K562 (cell line): Measurements from ENCODE around the gene PBOV1. TPM values are rescaled to one million over a fixed set of nuclear protein-coding genes. Genes with fewer than 3 reads are reported as not detected.

ENCODE experiments used
- ATAC-seq: fragments of 200-7000 bp; cut with Tn5 transposase; 3 replicates; pipeline ENCODE4 v1.9.1; 2020; ENCODE audit warnings: moderate library complexity
- BruUV-seq: library from RNA; stranded (reverse); fragments of 400-500 nt; replicated peaks from 2 replicates; lab custom pipeline; 2021; lab: Mats Ljungman, UMichigan
- CTCF ChIA-PET: fragments of 300-600 bp; formaldehyde crosslinking; extraction: SDS; loops from one replicate; lab custom pipeline; 2021; ENCODE audit warnings: low intra/inter-chr PET ratio; lab: Yijun Ruan, JAX
- POLR2A ChIA-PET: fragments of 300-600, 350-650 bp; sonication (Branson Sonifier 250); formaldehyde crosslinking; extraction: SDS; loops from one replicate; lab custom pipeline; 2021; ENCODE audit warnings: antibody characterized with exemption, inconsistent platforms; lab: Yijun Ruan, JAX
- DNase-seq, 4 experiments: peaks; one replicate each; pipeline versions ENCODE4 v3.0.0 to v3.0.0-alpha.2; 2011 to 2018; ENCODE audit warnings: low spot score in 3 of 4, mixed read lengths in 3 of 4; ENCODE audit errors: extremely low read depth in 1 of 4
- FAIRE-seq: peaks from 2 replicates; lab custom pipeline; 2011; peaks lifted over from hg19 to GRCh38; lab: Jason Lieb, UNC
- H2AFZ ChIP-seq: 2 replicates; pipeline ENCODE4 v1.6.0; 2011; ENCODE audit warnings: low read depth, low read length, control low read depth, inconsistent platforms
- H3K27ac ChIP-seq: fragments of 200-600 bp; 3 replicates; pipeline ENCODE4 v1.8.0; 2011; ENCODE audit warnings: low read depth, mild to moderate bottlenecking, control low read depth, inconsistent platforms, low read length, moderate library complexity, mixed read lengths; ENCODE audit errors: extremely low read depth
- H3K27me3 ChIP-seq, 2 experiments: fragments of 300-600 bp in 1 of 2; 2 replicates in 1 of 2; 3 replicates in 1 of 2; pipeline versions ENCODE4 v1.6.0 to v1.8.0; 2011; ENCODE audit warnings: inconsistent platforms in 2 of 2, low read length in 2 of 2, mild to moderate bottlenecking in 1 of 2, mixed read lengths in 1 of 2, moderate library complexity in 1 of 2; ENCODE audit not compliant: control insufficient read depth in 2 of 2, insufficient read depth in 2 of 2
- H3K36me3 ChIP-seq: fragments of 300-600 bp; 3 replicates; pipeline ENCODE4 v1.8.0; 2011; ENCODE audit warnings: mild to moderate bottlenecking, low read length, inconsistent platforms; ENCODE audit not compliant: control insufficient read depth, insufficient read depth
- H3K4me1 ChIP-seq, 2 experiments: fragments of 200-600 bp in 1 of 2; replicated peaks in 1 of 2; 2 replicates in 1 of 2; 3 replicates in 1 of 2; pipeline versions ENCODE4 v1.5.1 to v1.8.0; 2011; ENCODE audit warnings: inconsistent platforms in 2 of 2, low read length in 2 of 2, mild to moderate bottlenecking in 1 of 2, mixed read lengths in 1 of 2, moderate library complexity in 1 of 2; ENCODE audit not compliant: control insufficient read depth in 2 of 2, insufficient read depth in 2 of 2
- H3K4me2 ChIP-seq: 2 replicates; pipeline ENCODE4 v1.6.1; 2011; ENCODE audit warnings: low read length, control low read depth, inconsistent platforms, mixed read lengths; ENCODE audit not compliant: insufficient read depth
- H3K4me3 ChIP-seq: fragments of 200-600 bp; sonication (generic), shearing (Covaris generic); 2 replicates; pipeline ENCODE4 v1.5.1; 2016; ENCODE audit warnings: control low read depth, inconsistent platforms
- H3K79me2 ChIP-seq: fragments of 200-600 bp; 3 replicates; pipeline ENCODE4 v1.8.0; 2011; ENCODE audit warnings: low read length, inconsistent platforms; ENCODE audit not compliant: control insufficient read depth, insufficient read depth
- H3K9ac ChIP-seq, 2 experiments: 2 replicates each; pipeline versions ENCODE4 v1.6.0 to v1.6.1; 2011; ENCODE audit warnings: low read depth in 2 of 2, low read length in 2 of 2, control low read depth in 1 of 2, inconsistent platforms in 1 of 2, mild to moderate bottlenecking in 1 of 2, mixed read lengths in 1 of 2; ENCODE audit not compliant: insufficient read depth in 1 of 2
- H3K9me1 ChIP-seq: one replicate; pipeline ENCODE4 v1.6.0; 2011; ENCODE audit warnings: inconsistent platforms, mild to moderate bottlenecking, low read length, moderate library complexity; ENCODE audit not compliant: control insufficient read depth, insufficient read depth
- H3K9me3 ChIP-seq: replicated peaks from 2 replicates; pipeline ENCODE4 v1.5.1; 2011; ENCODE audit warnings: low read depth, low read length, inconsistent platforms; ENCODE audit not compliant: control insufficient read depth, insufficient read depth
- H4K20me1 ChIP-seq: replicated peaks from 2 replicates; pipeline ENCODE4 v1.6.1; 2011; ENCODE audit warnings: low read length, inconsistent platforms, mixed read lengths; ENCODE audit not compliant: control insufficient read depth, insufficient read depth
- CSDE1 ChIP-seq, 2 experiments: fragments of 450-650 bp; IDR thresholded peaks; 2 replicates each; pipeline ENCODE4 v1.6.1; 2016; ENCODE audit warnings: mild to moderate bottlenecking in 1 of 2
- CXXC5 ChIP-seq: fragments of 250-450 bp; sonication (Bioruptor Pico); IDR thresholded peaks from 2 replicates; pipeline ENCODE4 v1.8.0; 2022; ENCODE audit warnings: inconsistent platforms, mild to moderate bottlenecking, moderate library complexity
- EGR1 ChIP-seq: fragments of 450-650 bp; conservative IDR thresholded peaks from 2 replicates; pipeline ENCODE4 v1.6.1; 2017; ENCODE audit warnings: mild to moderate bottlenecking
- FOXK1 ChIP-seq: sonication (generic); formaldehyde crosslinking; IDR thresholded peaks from 2 replicates; pipeline ENCODE4 v1.8.0; 2022; ENCODE audit warnings: missing genetic modification reagents, mild to moderate bottlenecking, borderline replicate concordance
- GMEB1 ChIP-seq: fragments of 250-450 bp; sonication (Bioruptor Pico); IDR thresholded peaks from 2 replicates; pipeline ENCODE4 v1.4.0; 2020; ENCODE audit warnings: mild to moderate bottlenecking
- MTA2 ChIP-seq: fragments of 450-650 bp; IDR thresholded peaks from 2 replicates; pipeline ENCODE4 v1.6.1; 2016; ENCODE audit warnings: low read depth
- MYC ChIP-seq, 2 experiments: fragments of 250-450 bp in 1 of 2; sonication (Bioruptor Pico) in 1 of 2; IDR thresholded peaks; 2 replicates each; pipeline versions ENCODE4 v1.5.1 to v1.6.1; 2012 to 2021; ENCODE audit warnings: low read depth in 2 of 2, borderline replicate concordance in 1 of 2, improper control_type of control experiment in 1 of 2, low read length in 1 of 2, mild to moderate bottlenecking in 1 of 2, moderate library complexity in 1 of 2
- NCOA4 ChIP-seq: fragments of 450-650 bp; IDR thresholded peaks from 2 replicates; pipeline ENCODE4 v1.6.1; 2018; ENCODE audit warnings: mild to moderate bottlenecking; ENCODE audit not compliant: partially characterized antibody
- PPARD ChIP-seq: fragments of 250-450 bp; sonication (Bioruptor Pico); IDR thresholded peaks from 2 replicates; pipeline ENCODE4 v1.8.0; 2022; ENCODE audit warnings: inconsistent platforms, mild to moderate bottlenecking, moderate library complexity
- RBM39 ChIP-seq: fragments of 200-400 bp; formaldehyde crosslinking; optimal IDR thresholded peaks from 2 replicates; pipeline ENCODE3; 2018; ENCODE audit warnings: low read depth, low read length
- STAG1 ChIP-seq: sonication (generic); formaldehyde crosslinking; IDR thresholded peaks from 2 replicates; pipeline ENCODE4 v1.5.0; 2020; ENCODE audit warnings: missing genetic modification reagents, borderline replicate concordance
- ZNF274 ChIP-seq: IDR thresholded peaks from 2 replicates; pipeline ENCODE4 v1.6.1; 2011; ENCODE audit warnings: low read depth, mild to moderate bottlenecking, low read length, moderate library complexity, borderline replicate concordance
- ZNF324 ChIP-seq: fragments of 250-450 bp; sonication (Bioruptor Pico); IDR thresholded peaks from 2 replicates; pipeline ENCODE4 v1.4.0; 2020; ENCODE audit warnings: mild to moderate bottlenecking
- ZNF639 ChIP-seq, 2 experiments: fragments of 200-800 bp in 1 of 2; sonication (Bioruptor generic) in 1 of 2; sonication (generic) in 1 of 2; formaldehyde crosslinking in 1 of 2; IDR thresholded peaks in 1 of 2; conservative IDR thresholded peaks in 1 of 2; 2 replicates each; pipeline versions ENCODE4 v1.5.0 to v1.6.1; 2016 to 2020; ENCODE audit warnings: missing compliant biosample characterization in 1 of 2, missing genetic modification characterization in 1 of 2, missing genetic modification reagents in 1 of 2
- ZNF695 ChIP-seq: fragments of 450-650 bp; formaldehyde crosslinking; IDR thresholded peaks from 2 replicates; pipeline ENCODE4 v1.4.0; 2020; ENCODE audit warnings: mild to moderate bottlenecking, moderate library complexity
- WGBS: fragments of 100-300 bp; shearing (Covaris generic); methylation state at CpG from one replicate; pipeline ENCODE4 v1.1.6; 2016; ENCODE audit warnings: low coverage, mixed read lengths; ENCODE audit not compliant: insufficient coverage; ENCODE audit errors: missing lambda C conversion rate; 5-methylcytosine and 5-hydroxymethylcytosine counted together
- in situ Hi-C: fragments of 300-500 bp; cut with MboI; formaldehyde crosslinking; loops from 4 replicates; pipeline ENCODE4 v1.15.0; 2018; ENCODE audit warnings: inconsistent platforms, mixed read lengths
- intact Hi-C: fragments of 100-400 bp; cut with micrococcal nuclease; formaldehyde crosslinking; loops from 2 replicates; pipeline ENCODE4 v1.14.2; 2022
- polyA plus RNA-seq, 8 experiments: library from polyadenylated mRNA; depleted of rRNA in 4 of 8; stranded (reverse) in 5 of 8; unstranded in 3 of 8; fragments of >200 nt; fragmentation: Nextera tagmentation in 2 of 8; fragmentation: Illumina TruSeq in 1 of 8; extraction: Ambion mirVana in 2 of 8; extraction: Trizol in 1 of 8; gene quantifications; 2 replicates each; pipeline versions ENCODE4 v1.2.1 to v1.2.3, GENCODE V29; 2011 to 2014; ENCODE audit warnings: inconsistent platforms in 1 of 8, missing spikeins in 1 of 8
- total RNA-seq, 7 experiments: library from RNA; depleted of rRNA in 6 of 7; stranded (reverse); fragments of >200 nt in 6 of 7; fragmentation: Illumina TruSeq in 2 of 7; extraction: Trizol in 2 of 7; gene quantifications; 2 replicates each; pipeline versions ENCODE4 v1.2.1 to v1.2.3, GENCODE V29; 2011 to 2021; ENCODE audit warnings: low replicate concordance in 1 of 7

Gene PBOV1
- total and polyA plus RNA-seq, 9 of the 15 experiments (the other 6 are each of a cell fraction or from before 2014, with no cell fraction given): not detected

- no peak overlapping the region for H3K27ac ChIP-seq
- DNase-seq: no peak
- H3K9me1 ChIP-seq: no peaks in the 10 kb centered on the region
- ChIA-PET POLR2A (interaction anchor here (1.1 to 1.3 kb wide), 2 partner anchors 9 kb away, joined by 4 to 5 read pairs; no protein-coding TSS in a partner anchor), CTCF (no interaction called here)
- intact Hi-C loops (no loop called here), in situ Hi-C loops (no loop called here)
- no peak for FAIRE-seq
- no peak overlapping the region for H3K9ac ChIP-seq
- no peaks in the 10 kb centered on the region for H3K79me2 ChIP-seq
- no peak overlapping the region for H2AFZ ChIP-seq
- ATAC-seq: no peak
- 0% methylated on average over 4 of the region's 4 CpGs for WGBS
- no peak overlapping the region for H3K4me2 ChIP-seq
- TF ChIP-seq RBM39 (no peak), ZNF695 (CRISPR knock-in tag) (no peak), MTA2 (no peak), CXXC5 (CRISPR knock-in tag) (no peak), GMEB1 (CRISPR knock-in tag) (no peak), PPARD (CRISPR knock-in tag) (no peak), EGR1 (no peak), STAG1 (CRISPR knock-in tag) (no peak), FOXK1 (CRISPR knock-in tag) (no peak), MYC (IDR thresholded peaks at IDR 0.05; ENCODE audit: low read depth, low read length) (no peak), MYC (CRISPR knock-in tag; IDR thresholded peaks at IDR 0.05; ENCODE audit: borderline replicate concordance, low read depth) (no peak), ZNF324 (CRISPR knock-in tag) (no peak), NCOA4 (no peak), ZNF274 (no peak), ZNF639 (CRISPR knock-in tag; conservative IDR thresholded peaks at IDR 0.05 in 1 of 2, IDR thresholded peaks at IDR 0.05 in 1 of 2) (no peak), CSDE1 (IDR thresholded peaks at IDR 0.05) (no peak)
- BruUV-seq: no TSS peak
- H4K20me1 ChIP-seq: no peaks in the 10 kb centered on the region
- H3K4me1 ChIP-seq: no peaks in the 10 kb centered on the region
- peaks cover 14 to 28% of the 10 kb centered on the region in 2 experiments for H3K27me3 ChIP-seq
- no peaks in the 10 kb centered on the region for H3K9me3 ChIP-seq
- H3K36me3 ChIP-seq: no peaks in the 10 kb centered on the region
- H3K4me3 ChIP-seq: no peak overlapping the region
Measured at GRCh38 chr6:138250053-138250452, 31.8 kb upstream of the PBOV1 start.
